ENCODE measurements around the gene ZNF467. TPM values are rescaled to one million over a fixed set of nuclear protein-coding genes. Genes with fewer than 3 reads are reported as not detected.
A peak's percentile ranks its signal among the peaks of the same experiment; 100 is the strongest.

The ZNF467 gene
- total RNA-seq: 0.32 and 0.39 TPM in 2 replicates
- total RNA-seq (2013): 0.47 TPM
- polyA plus RNA-seq: 1.1 and 1.2 TPM in 2 replicates
- polyA minus RNA-seq: 0.26 and 1.2 TPM in 2 replicates

GRCh38 chr7:149773446-149774236 is at the start of gene ZNF467:
TSS of gene ZNF467 (minus strand) at chr7:149773588. CDS start at chr7:149771032, 2,556 bp downstream.
- Histone ChIP-seq H3K4me2 (replicated peaks; ENCODE audit: low read depth, low read length, poor library complexity, severe bottlenecking) (peak within 1 kb of the TSS; percentile 99), H3K79me2 (ENCODE audit: control insufficient read depth, insufficient read depth, low read length) (no peaks in the 10 kb centered on the region), H3K9ac (ENCODE audit: low read length) (peak within 1 kb of the TSS; percentile 70), H3K36me3 (replicated peaks in 1 of 2; ENCODE audit: control extremely low read depth in 1 of 2, control insufficient read depth in 1 of 2, extremely low read depth in 1 of 2, insufficient read depth in 2 of 2, low read length in 1 of 2) (no peaks in the 10 kb centered on the region), H3K4me3 (ENCODE audit: control extremely low read depth in 1 of 5, extremely low read depth in 1 of 5, insufficient read depth in 1 of 5, low read depth in 2 of 5, low read length in 4 of 5) (peak within 1 kb of the TSS in 4 of 5 experiments; percentile 46 to 78 (median 69)), H3K27ac (ENCODE audit: low read length in 2 of 2) (no peak within 1 kb of the TSS), H3K27me3 (replicated peaks in 1 of 4; ENCODE audit: control extremely low read depth in 1 of 4, control insufficient read depth in 3 of 4, insufficient read depth in 4 of 4, low read length in 3 of 4) (peaks cover 0 to 19% (median 1%) of the 10 kb centered on the region in 4 experiments), H2AFZ (ENCODE audit: insufficient read depth, low read depth, low read length, poor library complexity, severe bottlenecking) (peak within 1 kb of the TSS; percentile 74), H3K9me3 (ENCODE audit: control extremely low read depth in 1 of 3, control insufficient read depth in 2 of 3, insufficient read depth in 1 of 3, low read length in 2 of 3) (no peaks in the 10 kb centered on the region), H3K4me1 (ENCODE audit: control insufficient read depth in 2 of 2, insufficient read depth in 2 of 2, low read length in 2 of 2) (peaks cover 7 to 19% of the 10 kb centered on the region in 2 donors), H4K20me1 (ENCODE audit: control insufficient read depth, insufficient read depth, low read length, poor library complexity, severe bottlenecking) (no peaks in the 10 kb centered on the region)
- peak within 1 kb of the TSS; percentile 3 for H3K27ac Mint-ChIP-seq
- intact Hi-C loops (cut with micrococcal nuclease): loop anchor here (5.0 kb wide), 4 partner anchors 746 to 1859 kb away; partner anchors contain the start of genes ABCB8, FASTK, PDIA4 and TMUB1
- under 1% methylated on average over 39 of the region's 57 CpGs for WGBS (ENCODE audit: insufficient coverage)
- DNase-seq: peak; percentile 62
- TF ChIP-seq CTCF (IDR thresholded peaks at IDR 0.05) (no peak), EZH2 (IDR thresholded peaks at IDR 0.05; ENCODE audit: borderline replicate concordance, insufficient read depth, low read depth, low read length, poor library complexity, severe bottlenecking) (no peak)
- H3K9me3 Mint-ChIP-seq (ENCODE audit: insufficient read depth): no peaks in the 10 kb centered on the region
- H3K27me3 Mint-ChIP-seq: no peaks in the 10 kb centered on the region
- peak within 1 kb of the TSS; percentile 84 for H3K4me3 Mint-ChIP-seq
- H3K4me1 Mint-ChIP-seq: peaks cover 9% of the 10 kb centered on the region
- ChIA-PET POLR2A (no interaction called here), CTCF (interaction anchor here (0.7 kb wide), 1 partner anchor 32 kb away, joined by 3 read pairs; no protein-coding TSS in a partner anchor)
- ATAC-seq (ENCODE audit: low read depth): no peak

- Histone ChIP-seq H3K4me2 (replicated peaks; ENCODE audit: low read depth, low read length, poor library complexity, severe bottlenecking) (no peak overlapping the region), H3K79me2 (ENCODE audit: control insufficient read depth, insufficient read depth, low read length) (no peaks in the 10 kb centered on the region)
- no peak for DNase-seq
These were observed 49.1 kb upstream of the ZNF467 start for GRCh38 chr7:149822353-149822943.

More at GRCh38 chr7:149822353-149822943, 49.1 kb upstream of the ZNF467 start:
- no peak overlapping the region for H3K9ac ChIP-seq (ENCODE audit: low read length)
- CTCF ChIA-PET: no interaction called here
- Mint-ChIP-seq H3K4me1 (no peaks in the 10 kb centered on the region), H3K27me3 (peaks cover 4% of the 10 kb centered on the region), H3K4me3 (no peak overlapping the region), H3K27ac (no peak overlapping the region), H3K9me3 (ENCODE audit: insufficient read depth) (no peaks in the 10 kb centered on the region)
- intact Hi-C loops (cut with micrococcal nuclease): no loop called here
- H2AFZ ChIP-seq (ENCODE audit: insufficient read depth, low read depth, low read length, poor library complexity, severe bottlenecking): no peak overlapping the region
- no peak for TF ChIP-seq EZH2 (IDR thresholded peaks at IDR 0.05; ENCODE audit: borderline replicate concordance, insufficient read depth, low read depth, low read length, poor library complexity, severe bottlenecking)
- no peak for TF ChIP-seq CTCF (IDR thresholded peaks at IDR 0.05)
- no peaks in the 10 kb centered on the region for H3K27me3 ChIP-seq (replicated peaks in 1 of 4; ENCODE audit: control extremely low read depth in 1 of 4, control insufficient read depth in 3 of 4, insufficient read depth in 4 of 4, low read length in 3 of 4)
- no peak for ATAC-seq (ENCODE audit: low read depth)
- no peaks in the 10 kb centered on the region for H3K36me3 ChIP-seq (replicated peaks in 1 of 2; ENCODE audit: control extremely low read depth in 1 of 2, control insufficient read depth in 1 of 2, extremely low read depth in 1 of 2, insufficient read depth in 2 of 2, low read length in 1 of 2)
- 19% methylated on average over 19 of the region's 22 CpGs for WGBS (ENCODE audit: insufficient coverage)
- no peaks in the 10 kb centered on the region for H4K20me1 ChIP-seq (ENCODE audit: control insufficient read depth, insufficient read depth, low read length, poor library complexity, severe bottlenecking)
- no peak overlapping the region for H3K27ac ChIP-seq (ENCODE audit: low read length in 2 of 2)
- no peaks in the 10 kb centered on the region for H3K9me3 ChIP-seq (ENCODE audit: control extremely low read depth in 1 of 3, control insufficient read depth in 2 of 3, insufficient read depth in 1 of 3, low read length in 2 of 3)
- POLR2A ChIA-PET: no interaction called here
- H3K4me3 ChIP-seq (ENCODE audit: control extremely low read depth in 1 of 5, extremely low read depth in 1 of 5, insufficient read depth in 1 of 5, low read depth in 2 of 5, low read length in 4 of 5): no peak overlapping the region
- no peaks in the 10 kb centered on the region for H3K4me1 ChIP-seq (ENCODE audit: control insufficient read depth in 2 of 2, insufficient read depth in 2 of 2, low read length in 2 of 2)

Measured in B cell (primary cell).